ENCODE results near the gene MRPL40.

MRPL40 gene

GRCh38 chr22:19402642-19403191 lies 29.6 kb upstream of the MRPL40 start:
- Histone ChIP-seq H3K9ac (no peak overlapping the region), H2AFZ (ENCODE audit: low read depth) (no peak overlapping the region), H3K27me3 (ENCODE audit: insufficient read depth, low read depth) (no peaks in the 10 kb centered on the region), H3K4me3 (IDR thresholded peaks at IDR 0.05; ENCODE audit: insufficient read depth, low read depth, low read length) (no peak overlapping the region), H3K4me2 (no peak overlapping the region), H3K27ac (no peak overlapping the region), H3K79me2 (ENCODE audit: insufficient read depth, low read depth) (peaks cover 5% of the 10 kb centered on the region; the same call in 1 of the 2 replicates), H3K4me1 (ENCODE audit: low read depth, poor library complexity, severe bottlenecking) (no peaks in the 10 kb centered on the region), H4K20me1 (ENCODE audit: insufficient read depth) (no peaks in the 10 kb centered on the region), H3K36me3 (ENCODE audit: insufficient read depth) (0 out of 2 replicates have a peak, but pooled peaks cover 3% of the 10 kb centered on the region)
- TF ChIP-seq CTCF (conservative IDR thresholded peaks at IDR 0.05; ENCODE audit: low read depth, low read length) = no peak

GRCh38 chr22:19404676-19405075 lies 27.7 kb upstream of the MRPL40 start:
- H3K79me2 ChIP-seq (ENCODE audit: insufficient read depth, low read depth) = peaks cover 17% of the 10 kb centered on the region; the same call in 1 of the 2 replicates
- no peak overlapping the region for H3K27ac ChIP-seq
- H2AFZ ChIP-seq (ENCODE audit: low read depth) = no peak overlapping the region
- no peak for TF ChIP-seq CTCF (conservative IDR thresholded peaks at IDR 0.05; ENCODE audit: low read depth, low read length)
- H3K36me3 ChIP-seq (ENCODE audit: insufficient read depth) = 0 out of 2 replicates have a peak, but pooled peaks cover 3% of the 10 kb centered on the region
- no peaks in the 10 kb centered on the region for H3K27me3 ChIP-seq (ENCODE audit: insufficient read depth, low read depth)
- no peak overlapping the region for H3K4me2 ChIP-seq
- no peak overlapping the region for H3K9ac ChIP-seq
- H3K4me1 ChIP-seq (ENCODE audit: low read depth, poor library complexity, severe bottlenecking) = no peaks in the 10 kb centered on the region
- H3K4me3 ChIP-seq (IDR thresholded peaks at IDR 0.05; ENCODE audit: insufficient read depth, low read depth, low read length) = no peak overlapping the region
- H4K20me1 ChIP-seq (ENCODE audit: insufficient read depth) = no peaks in the 10 kb centered on the region

GRCh38 chr22:19405133-19405532 lies 27.2 kb upstream of the MRPL40 start:
- H4K20me1 ChIP-seq (ENCODE audit: insufficient read depth) = no peaks in the 10 kb centered on the region
- no peak overlapping the region for H3K27ac ChIP-seq
- no peak overlapping the region for H3K9ac ChIP-seq
- H3K4me3 ChIP-seq (IDR thresholded peaks at IDR 0.05; ENCODE audit: insufficient read depth, low read depth, low read length) = no peak overlapping the region
- 0 out of 2 replicates have a peak, but pooled peaks cover 3% of the 10 kb centered on the region for H3K36me3 ChIP-seq (ENCODE audit: insufficient read depth)
- no peak overlapping the region for H2AFZ ChIP-seq (ENCODE audit: low read depth)
- peaks cover 17% of the 10 kb centered on the region; the same call in 1 of the 2 replicates for H3K79me2 ChIP-seq (ENCODE audit: insufficient read depth, low read depth)
- H3K27me3 ChIP-seq (ENCODE audit: insufficient read depth, low read depth) = no peaks in the 10 kb centered on the region
- H3K4me2 ChIP-seq = no peak overlapping the region
- H3K4me1 ChIP-seq (ENCODE audit: low read depth, poor library complexity, severe bottlenecking) = no peaks in the 10 kb centered on the region
- TF ChIP-seq CTCF (conservative IDR thresholded peaks at IDR 0.05; ENCODE audit: low read depth, low read length) = no peak

- Histone ChIP-seq H3K36me3 (ENCODE audit: insufficient read depth) (0 out of 2 replicates have a peak, but pooled peaks cover 3% of the 10 kb centered on the region), H3K9ac (no peak overlapping the region)
- TF ChIP-seq CTCF (conservative IDR thresholded peaks at IDR 0.05; ENCODE audit: low read depth, low read length) = no peak
Observed at GRCh38 chr22:19405652-19406051, 26.7 kb upstream of the MRPL40 start.

More at GRCh38 chr22:19405652-19406051, 26.7 kb upstream of the MRPL40 start:
- H3K4me3 ChIP-seq (IDR thresholded peaks at IDR 0.05; ENCODE audit: insufficient read depth, low read depth, low read length) = no peak overlapping the region
- H4K20me1 ChIP-seq (ENCODE audit: insufficient read depth) = no peaks in the 10 kb centered on the region
- no peak overlapping the region for H3K27ac ChIP-seq
- H3K79me2 ChIP-seq (ENCODE audit: insufficient read depth, low read depth) = peaks cover 20% of the 10 kb centered on the region; the same call in 1 of the 2 replicates
- no peak overlapping the region for H2AFZ ChIP-seq (ENCODE audit: low read depth)
- no peak overlapping the region for H3K4me2 ChIP-seq
- no peaks in the 10 kb centered on the region for H3K27me3 ChIP-seq (ENCODE audit: insufficient read depth, low read depth)
- no peaks in the 10 kb centered on the region for H3K4me1 ChIP-seq (ENCODE audit: low read depth, poor library complexity, severe bottlenecking)

Data from KMS-11 (cell line).